ENCODE results near the gene CMC4. TPM values are rescaled to one million over a fixed set of nuclear protein-coding genes. Genes with fewer than 3 reads are reported as not detected.

CMC4 gene
- total and polyA plus RNA-seq, 9 of the 15 experiments (the other 6 are each of a cell fraction or from before 2014, with no cell fraction given), result 3.5 to 16.9 (median 8.2) TPM

GRCh38 chrX:155035688-155036087 is 35.2 kb downstream of the CMC4 start (continued):
- TF ChIP-seq, protein P1, sequence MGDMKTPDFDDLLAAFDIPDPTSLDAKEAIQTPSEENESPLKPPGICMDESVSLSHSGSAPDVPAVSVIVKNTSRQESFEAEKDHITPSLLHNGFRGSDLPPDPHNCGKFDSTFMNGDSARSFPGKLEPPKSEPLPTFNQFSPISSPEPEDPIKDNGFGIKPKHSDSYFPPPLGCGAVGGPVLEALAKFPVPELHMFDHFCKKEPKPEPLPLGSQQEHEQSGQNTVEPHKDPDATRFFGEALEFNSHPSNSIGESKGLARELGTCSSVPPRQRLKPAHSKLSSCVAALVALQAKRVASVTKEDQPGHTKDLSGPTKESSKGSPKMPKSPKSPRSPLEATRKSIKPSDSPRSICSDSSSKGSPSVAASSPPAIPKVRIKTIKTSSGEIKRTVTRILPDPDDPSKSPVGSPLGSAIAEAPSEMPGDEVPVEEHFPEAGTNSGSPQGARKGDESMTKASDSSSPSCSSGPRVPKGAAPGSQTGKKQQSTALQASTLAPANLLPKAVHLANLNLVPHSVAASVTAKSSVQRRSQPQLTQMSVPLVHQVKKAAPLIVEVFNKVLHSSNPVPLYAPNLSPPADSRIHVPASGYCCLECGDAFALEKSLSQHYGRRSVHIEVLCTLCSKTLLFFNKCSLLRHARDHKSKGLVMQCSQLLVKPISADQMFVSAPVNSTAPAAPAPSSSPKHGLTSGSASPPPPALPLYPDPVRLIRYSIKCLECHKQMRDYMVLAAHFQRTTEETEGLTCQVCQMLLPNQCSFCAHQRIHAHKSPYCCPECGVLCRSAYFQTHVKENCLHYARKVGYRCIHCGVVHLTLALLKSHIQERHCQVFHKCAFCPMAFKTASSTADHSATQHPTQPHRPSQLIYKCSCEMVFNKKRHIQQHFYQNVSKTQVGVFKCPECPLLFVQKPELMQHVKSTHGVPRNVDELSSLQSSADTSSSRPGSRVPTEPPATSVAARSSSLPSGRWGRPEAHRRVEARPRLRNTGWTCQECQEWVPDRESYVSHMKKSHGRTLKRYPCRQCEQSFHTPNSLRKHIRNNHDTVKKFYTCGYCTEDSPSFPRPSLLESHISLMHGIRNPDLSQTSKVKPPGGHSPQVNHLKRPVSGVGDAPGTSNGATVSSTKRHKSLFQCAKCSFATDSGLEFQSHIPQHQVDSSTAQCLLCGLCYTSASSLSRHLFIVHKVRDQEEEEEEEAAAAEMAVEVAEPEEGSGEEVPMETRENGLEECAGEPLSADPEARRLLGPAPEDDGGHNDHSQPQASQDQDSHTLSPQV (IDR thresholded peaks at IDR 0.05), result no peak
- no peak for TF ChIP-seq ZNF408 (CRISPR knock-in tag; IDR thresholded peaks at IDR 0.05; ENCODE audit: low read depth)
- no peak for TF ChIP-seq ZNF121 (CRISPR knock-in tag; conservative IDR thresholded peaks at IDR 0.05)
- TF ChIP-seq, protein P2, sequence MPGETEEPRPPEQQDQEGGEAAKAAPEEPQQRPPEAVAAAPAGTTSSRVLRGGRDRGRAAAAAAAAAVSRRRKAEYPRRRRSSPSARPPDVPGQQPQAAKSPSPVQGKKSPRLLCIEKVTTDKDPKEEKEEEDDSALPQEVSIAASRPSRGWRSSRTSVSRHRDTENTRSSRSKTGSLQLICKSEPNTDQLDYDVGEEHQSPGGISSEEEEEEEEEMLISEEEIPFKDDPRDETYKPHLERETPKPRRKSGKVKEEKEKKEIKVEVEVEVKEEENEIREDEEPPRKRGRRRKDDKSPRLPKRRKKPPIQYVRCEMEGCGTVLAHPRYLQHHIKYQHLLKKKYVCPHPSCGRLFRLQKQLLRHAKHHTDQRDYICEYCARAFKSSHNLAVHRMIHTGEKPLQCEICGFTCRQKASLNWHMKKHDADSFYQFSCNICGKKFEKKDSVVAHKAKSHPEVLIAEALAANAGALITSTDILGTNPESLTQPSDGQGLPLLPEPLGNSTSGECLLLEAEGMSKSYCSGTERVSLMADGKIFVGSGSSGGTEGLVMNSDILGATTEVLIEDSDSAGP (CRISPR knock-in tag; IDR thresholded peaks at IDR 0.05), result no peak
- TF ChIP-seq HMGN3 (IDR thresholded peaks at IDR 0.05; ENCODE audit: borderline replicate concordance, extremely low read depth, insufficient read length, low read depth, low read length), result no peak
- TF ChIP-seq CBX3 (IDR thresholded peaks at IDR 0.05; ENCODE audit: borderline replicate concordance in 1 of 2, low read length in 2 of 2), result peak in 1 of 2 experiments; percentile 81; a peak in 2 of 3 replicates
- TF ChIP-seq TAF1 (IDR thresholded peaks at IDR 0.05; ENCODE audit: control insufficient read depth, extremely low read depth, insufficient read depth, low read length, severe bottlenecking), result no peak
